Mucosa of stomach (tissue), 1 donor: ENCODE measurements around the gene CDC23.
A peak's percentile ranks its signal among the peaks of the same experiment; 100 is the strongest.

ENCODE experiments used
- H3K27me3 ChIP-seq: one replicate; pipeline ENCODE4 v1.7.0; 2013; ENCODE audit warnings: mild to moderate bottlenecking, low read length; ENCODE audit not compliant: control insufficient read depth, insufficient read depth
- H3K36me3 ChIP-seq: one replicate; pipeline ENCODE4 v1.7.0; 2013; ENCODE audit warnings: low read length; ENCODE audit not compliant: control insufficient read depth, insufficient read depth
- H3K4me1 ChIP-seq: one replicate; pipeline ENCODE4 v1.7.0; 2013; ENCODE audit warnings: mild to moderate bottlenecking, low read length; ENCODE audit not compliant: control insufficient read depth, insufficient read depth
- H3K4me3 ChIP-seq: one replicate; pipeline ENCODE4 v1.7.0; 2013; ENCODE audit warnings: low read length
- H3K9ac ChIP-seq: one replicate; pipeline ENCODE4 v1.7.0; 2013; ENCODE audit warnings: mild to moderate bottlenecking, low read length, moderate library complexity
- H3K9me3 ChIP-seq: one replicate; pipeline ENCODE4 v1.7.0; 2013; ENCODE audit warnings: mild to moderate bottlenecking, low read length, moderate library complexity; ENCODE audit not compliant: control insufficient read depth
- donor health status: Pancreatic carcinoma.

Gene CDC23

DNA sequence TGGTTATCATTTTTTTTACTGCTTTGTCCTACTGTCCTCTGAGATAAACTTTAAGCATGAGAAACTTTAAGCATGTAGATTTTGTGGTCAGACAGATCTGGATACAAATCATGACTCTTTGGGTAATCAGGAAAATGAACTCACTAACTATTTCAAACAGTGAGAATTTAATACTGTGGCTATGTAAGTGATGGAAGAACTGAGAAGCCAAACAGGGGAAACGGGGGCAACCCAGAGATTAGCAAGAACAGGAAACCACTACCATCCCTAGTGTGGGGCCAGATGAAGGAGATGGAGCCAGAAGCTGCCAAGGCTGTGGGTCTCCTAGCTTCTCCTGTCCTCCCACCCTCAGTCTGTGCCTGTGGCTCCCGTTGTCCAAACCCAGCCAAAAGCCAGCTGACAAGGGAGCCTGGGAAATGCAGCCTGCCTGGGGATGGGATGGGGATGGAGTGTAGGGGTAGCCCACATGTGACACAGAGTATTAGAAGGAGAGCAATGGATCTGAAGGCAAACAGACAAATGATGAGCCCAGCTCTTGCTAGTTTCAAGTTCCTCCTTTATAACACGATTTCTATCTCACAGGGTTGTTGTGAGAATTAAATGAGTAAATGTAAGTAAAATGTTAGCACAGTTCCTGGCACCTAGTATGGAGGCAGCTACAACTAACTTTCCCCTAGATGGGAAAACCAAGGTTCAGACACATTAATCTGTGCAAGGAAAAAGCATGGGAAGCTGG lies 27.7 kb upstream of the CDC23 start:
- H3K27me3 ChIP-seq: peaks cover 49% of the 10 kb centered on the region
- H3K9me3 ChIP-seq: no peaks in the 10 kb centered on the region
- no peak overlapping the region for H3K9ac ChIP-seq
- H3K4me3 ChIP-seq: no peak overlapping the region
- peaks cover 10% of the 10 kb centered on the region for H3K4me1 ChIP-seq
- no peaks in the 10 kb centered on the region for H3K36me3 ChIP-seq

DNA sequence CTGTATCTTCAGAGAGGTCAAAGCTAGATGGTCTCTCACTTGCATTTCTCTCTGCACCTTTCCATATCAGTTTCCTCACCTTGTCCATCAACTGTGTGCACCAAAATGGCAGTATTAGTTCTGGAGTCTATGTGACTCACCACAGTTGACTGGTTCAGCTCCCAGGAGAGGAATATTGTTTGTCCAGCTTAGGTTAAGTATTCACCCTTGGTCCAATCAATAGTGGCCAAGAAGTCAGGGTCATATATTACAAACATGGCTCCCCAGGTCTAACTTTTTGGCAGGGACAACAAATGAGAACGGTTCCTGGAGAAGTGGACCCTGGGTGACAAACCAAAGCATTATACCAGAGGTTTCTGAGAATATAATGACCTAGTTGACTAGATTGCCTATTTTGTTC lies 24.9 kb upstream of the CDC23 start:
- Histone ChIP-seq H3K27me3 (peaks cover 41% of the 10 kb centered on the region), H3K4me3 (no peak overlapping the region), H3K9ac (no peak overlapping the region), H3K9me3 (no peaks in the 10 kb centered on the region), H3K36me3 (no peaks in the 10 kb centered on the region), H3K4me1 (peaks cover 10% of the 10 kb centered on the region)

DNA sequence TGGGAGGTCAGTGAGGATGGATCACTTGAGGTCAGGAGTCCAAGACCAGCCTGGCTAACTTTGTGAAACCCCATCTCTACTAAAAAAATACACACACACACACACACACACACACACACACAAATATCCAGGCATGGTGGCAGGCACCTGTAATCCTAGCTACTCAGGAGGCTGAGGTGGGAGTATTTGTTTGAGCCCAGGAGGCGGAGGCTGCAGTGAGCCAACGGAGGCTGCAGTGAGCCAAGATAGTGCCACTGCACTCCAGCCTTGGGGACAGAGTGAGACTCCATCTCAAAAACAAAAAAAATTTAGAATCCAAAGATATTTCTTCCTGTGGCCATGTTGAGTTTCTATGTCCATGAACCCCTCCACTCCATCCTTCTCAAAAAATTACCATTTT lies 21.5 kb upstream of the CDC23 start:
- Histone ChIP-seq H3K4me3 (no peak overlapping the region), H3K27me3 (peaks cover 9% of the 10 kb centered on the region), H3K9me3 (no peaks in the 10 kb centered on the region), H3K9ac (no peak overlapping the region), H3K36me3 (no peaks in the 10 kb centered on the region), H3K4me1 (peaks cover 11% of the 10 kb centered on the region)

DNA sequence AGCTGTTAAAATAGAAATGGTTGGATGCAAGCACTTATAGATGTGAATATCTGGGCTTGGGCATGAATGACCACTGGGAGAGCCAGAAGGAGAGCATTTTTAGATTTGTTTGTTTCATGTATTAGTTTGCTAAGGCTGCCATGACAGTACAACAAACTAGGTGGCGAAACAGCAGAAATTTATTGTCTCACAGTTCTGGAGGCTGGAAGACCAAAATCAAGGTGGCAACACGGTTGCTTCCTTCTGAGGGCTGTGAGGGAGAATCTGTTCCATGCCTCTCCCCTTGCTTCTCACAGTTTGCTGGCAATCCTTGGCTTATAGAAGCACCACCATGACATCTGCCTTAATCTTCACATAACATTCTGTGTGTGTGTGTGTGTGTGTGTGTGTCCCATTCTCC lies 20.2 kb upstream of the CDC23 start:
- Histone ChIP-seq H3K4me1 (peaks cover 11% of the 10 kb centered on the region), H3K9me3 (no peaks in the 10 kb centered on the region), H3K4me3 (no peak overlapping the region), H3K36me3 (no peaks in the 10 kb centered on the region), H3K27me3 (peaks cover 4% of the 10 kb centered on the region), H3K9ac (no peak overlapping the region)

DNA sequence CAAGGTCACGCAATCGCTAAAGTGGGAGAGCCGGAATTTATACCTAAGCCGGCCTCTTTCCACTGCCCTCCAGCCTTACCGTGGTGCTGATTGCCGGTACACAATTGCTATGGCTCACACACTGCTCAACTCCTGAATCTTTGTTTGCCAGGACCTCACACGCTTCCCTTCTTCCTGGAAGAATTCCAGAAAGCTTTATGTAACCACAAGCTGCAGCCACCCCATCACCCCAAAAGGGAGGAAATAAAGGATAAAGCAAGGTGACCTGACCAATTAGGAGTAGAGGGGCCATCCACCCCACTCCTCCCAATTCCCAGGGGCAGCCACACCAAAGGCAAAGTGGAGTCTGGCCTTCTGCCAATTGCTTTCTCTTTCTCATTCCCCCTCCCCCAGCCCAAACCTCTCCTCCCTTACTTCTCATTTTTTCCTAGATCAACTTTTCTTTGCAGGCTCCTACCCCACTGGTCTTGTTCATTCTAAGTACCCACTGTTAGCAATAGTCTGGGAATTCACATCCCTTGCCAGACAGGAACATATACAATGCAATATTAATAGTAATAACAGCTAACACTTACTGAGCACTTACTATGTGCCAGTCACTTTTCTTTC lies 18.0 kb upstream of the CDC23 start:
- peaks cover 4% of the 10 kb centered on the region for H3K27me3 ChIP-seq
- H3K36me3 ChIP-seq: no peaks in the 10 kb centered on the region
- no peak overlapping the region for H3K4me3 ChIP-seq
- H3K9me3 ChIP-seq: no peaks in the 10 kb centered on the region
- H3K9ac ChIP-seq: no peak overlapping the region
- H3K4me1 ChIP-seq: peaks cover 11% of the 10 kb centered on the region

DNA sequence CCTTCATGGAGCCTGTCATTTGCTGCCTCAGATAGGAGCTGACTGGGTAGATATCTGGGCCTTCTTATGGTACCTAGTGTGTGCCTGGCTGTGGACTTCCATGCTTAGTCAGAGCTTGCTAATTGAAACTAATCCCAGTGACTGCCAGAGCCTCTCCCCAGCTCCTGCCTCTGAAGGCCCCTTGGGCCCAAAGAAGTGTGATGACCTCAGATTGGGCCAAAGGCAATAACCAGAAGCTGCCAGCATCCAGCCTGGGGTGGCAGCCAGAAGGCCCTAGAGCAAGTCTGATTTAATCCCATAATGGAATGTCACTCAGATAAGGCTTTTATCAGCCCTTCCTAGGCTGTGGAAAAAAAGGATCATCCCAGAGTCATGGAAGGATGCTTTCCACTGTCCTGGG lies 17.1 kb upstream of the CDC23 start:
- Histone ChIP-seq H3K4me3 (no peak overlapping the region), H3K4me1 (peaks cover 11% of the 10 kb centered on the region), H3K9me3 (no peaks in the 10 kb centered on the region), H3K27me3 (peaks cover 4% of the 10 kb centered on the region), H3K36me3 (no peaks in the 10 kb centered on the region), H3K9ac (no peak overlapping the region)

DNA sequence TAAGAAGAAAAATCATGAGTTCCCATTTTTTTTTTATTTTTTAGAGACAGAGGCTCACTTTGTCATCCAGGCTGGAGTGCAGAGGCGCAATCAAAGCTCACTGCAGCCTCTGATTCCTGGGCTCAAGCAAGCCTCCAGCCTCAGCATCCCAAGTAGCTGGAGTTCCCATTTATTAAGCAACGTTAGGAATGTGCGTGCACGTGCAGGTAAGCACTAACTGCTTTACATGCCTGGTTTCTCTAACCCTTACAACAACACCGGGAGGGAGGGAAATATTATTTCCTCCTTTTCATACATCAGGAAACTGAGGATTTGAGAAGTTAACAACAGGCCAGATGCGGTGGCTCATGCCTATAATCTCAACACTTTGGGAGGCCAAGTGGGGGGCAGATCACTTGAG lies 16.3 kb upstream of the CDC23 start:
- Histone ChIP-seq H3K9ac (no peak overlapping the region), H3K4me3 (no peak overlapping the region), H3K9me3 (no peaks in the 10 kb centered on the region), H3K27me3 (peaks cover 4% of the 10 kb centered on the region), H3K4me1 (peaks cover 11% of the 10 kb centered on the region), H3K36me3 (no peaks in the 10 kb centered on the region)

DNA sequence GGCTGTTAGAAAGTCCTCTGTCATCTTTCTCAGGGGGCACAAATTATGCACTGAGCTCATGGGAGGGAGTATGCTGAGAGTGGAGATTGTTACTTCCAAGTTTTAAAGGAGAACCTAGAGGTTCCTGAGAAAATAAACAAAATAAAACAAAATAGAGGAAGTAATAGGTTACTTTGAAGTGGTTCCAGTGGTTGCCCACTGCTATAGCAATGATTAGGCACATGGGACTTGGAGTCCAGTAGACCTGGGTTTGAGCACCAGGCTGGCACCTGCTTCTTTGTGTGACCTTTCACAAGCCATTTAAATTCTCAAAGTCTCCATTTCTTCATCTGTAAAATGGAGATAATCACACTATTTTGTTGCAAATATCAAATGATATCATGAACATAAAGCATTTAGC lies 13.8 kb upstream of the CDC23 start:
- Histone ChIP-seq H3K9me3 (no peaks in the 10 kb centered on the region), H3K4me1 (peaks cover 11% of the 10 kb centered on the region), H3K4me3 (no peak overlapping the region), H3K9ac (no peak overlapping the region), H3K36me3 (no peaks in the 10 kb centered on the region), H3K27me3 (no peaks in the 10 kb centered on the region)

DNA sequence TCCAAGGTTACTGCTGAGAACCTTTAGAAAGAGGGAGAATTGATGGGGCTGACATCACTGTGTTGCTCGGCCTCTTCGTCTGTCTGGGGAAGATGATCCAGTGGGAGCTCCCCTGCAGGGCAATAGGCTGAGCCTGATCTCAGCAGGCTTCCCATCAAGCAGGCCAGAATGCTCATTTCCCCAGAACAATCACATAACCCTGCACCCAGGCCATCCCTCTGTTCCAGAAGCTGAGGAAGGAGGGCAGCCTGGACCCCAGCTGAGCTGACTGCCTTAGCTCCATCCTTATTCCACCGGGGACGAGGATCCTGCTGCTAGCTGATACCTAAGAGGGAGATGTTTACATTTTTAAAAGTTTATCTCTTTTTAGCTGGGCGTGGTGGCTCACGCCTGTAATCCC lies 11.6 kb upstream of the CDC23 start:
- Histone ChIP-seq H3K36me3 (no peaks in the 10 kb centered on the region), H3K9ac (no peak overlapping the region), H3K4me3 (no peak overlapping the region), H3K27me3 (no peaks in the 10 kb centered on the region), H3K9me3 (no peaks in the 10 kb centered on the region), H3K4me1 (no peaks in the 10 kb centered on the region)

DNA sequence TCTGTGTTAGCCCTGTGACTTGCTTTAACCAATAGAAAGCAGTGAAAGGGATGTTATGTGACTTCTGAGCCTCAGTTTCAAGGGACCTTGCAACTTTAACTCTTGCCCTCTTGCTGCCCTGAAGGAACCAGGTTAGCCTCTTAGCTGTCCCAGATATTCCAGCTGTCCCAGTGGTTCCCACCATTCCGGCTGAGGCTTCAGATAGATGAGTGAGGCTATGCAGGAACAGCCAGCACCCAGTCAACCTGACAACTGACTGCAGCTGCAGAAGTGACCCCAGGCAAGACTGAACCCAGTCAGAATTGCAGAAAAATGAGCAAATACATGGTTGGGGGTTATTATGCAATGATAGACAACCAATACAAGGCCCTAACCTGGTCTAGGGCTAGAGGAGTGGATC lies 10.4 kb upstream of the CDC23 start:
- Histone ChIP-seq H3K9me3 (no peaks in the 10 kb centered on the region), H3K36me3 (no peaks in the 10 kb centered on the region), H3K4me3 (no peak overlapping the region), H3K9ac (no peak overlapping the region), H3K4me1 (no peaks in the 10 kb centered on the region), H3K27me3 (no peaks in the 10 kb centered on the region)

DNA sequence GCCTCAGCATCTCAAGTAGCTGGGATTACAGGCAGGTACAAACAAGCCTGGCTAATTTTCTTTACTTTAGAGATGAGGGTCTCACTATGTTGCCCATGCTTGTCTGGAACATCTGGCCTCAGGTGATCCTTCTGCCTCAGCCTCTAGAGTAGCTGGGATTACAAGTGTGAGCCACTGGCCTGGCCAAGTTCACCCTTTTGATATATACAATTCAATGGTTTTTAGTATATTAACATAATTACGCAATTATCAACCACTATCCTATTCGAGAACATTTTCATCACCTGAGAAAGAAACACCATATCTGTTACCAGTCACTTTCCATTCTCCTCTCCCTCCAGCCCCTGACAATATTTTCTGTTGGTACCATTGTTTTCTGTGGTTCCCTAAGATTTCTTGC lies 3.7 kb upstream of the CDC23 start:
- H3K36me3 ChIP-seq: no peaks in the 10 kb centered on the region
- H3K9ac ChIP-seq: no peak overlapping the region
- H3K4me1 ChIP-seq: peaks cover 13% of the 10 kb centered on the region
- no peak overlapping the region for H3K4me3 ChIP-seq
- no peaks in the 10 kb centered on the region for H3K27me3 ChIP-seq
- no peaks in the 10 kb centered on the region for H3K9me3 ChIP-seq

DNA sequence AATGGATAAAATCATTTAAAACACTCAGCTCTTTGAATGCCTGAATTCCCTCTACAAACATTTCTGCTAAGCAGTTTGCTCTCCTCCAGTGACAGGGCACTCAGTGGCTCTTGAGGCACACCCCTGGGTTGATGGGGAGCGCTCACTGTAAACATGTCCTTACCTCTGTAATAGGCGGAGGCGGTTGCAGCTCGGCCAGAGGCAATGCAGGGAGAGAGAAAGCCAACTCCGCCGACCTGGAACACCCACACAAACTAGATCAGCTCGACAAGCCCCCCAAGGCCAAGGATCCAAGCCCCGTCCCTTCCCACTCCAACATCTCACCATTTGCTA lies 329 bp downstream of the CDC23 start:
- peak overlapping the region; percentile 89 for H3K4me3 ChIP-seq
- H3K27me3 ChIP-seq: no peaks in the 10 kb centered on the region
- no peaks in the 10 kb centered on the region for H3K36me3 ChIP-seq

DNA sequence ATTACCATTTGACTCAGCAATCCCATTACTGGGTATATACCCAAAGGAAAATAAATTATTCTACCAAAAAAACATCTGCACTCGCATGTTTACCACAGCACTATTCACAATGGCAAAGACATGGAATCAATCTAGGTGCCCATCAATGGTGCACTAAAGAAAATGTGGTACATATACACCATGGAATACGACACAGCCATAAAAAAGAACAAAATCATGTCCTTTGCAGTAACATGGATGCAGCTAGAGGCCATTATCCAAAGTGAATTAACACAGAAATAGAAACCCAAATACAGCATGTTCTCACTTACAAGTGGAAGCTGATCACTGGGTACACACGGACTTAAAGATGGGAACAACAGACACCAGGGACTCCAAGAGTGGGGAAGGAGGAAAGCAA lies 2.1 kb downstream of the CDC23 start:
- H3K27me3 ChIP-seq: no peaks in the 10 kb centered on the region
- no peak overlapping the region for H3K9ac ChIP-seq
- H3K4me3 ChIP-seq: no peak overlapping the region
- no peaks in the 10 kb centered on the region for H3K36me3 ChIP-seq
- H3K9me3 ChIP-seq: no peaks in the 10 kb centered on the region
- peaks cover 13% of the 10 kb centered on the region for H3K4me1 ChIP-seq

More for the DNA sequence above, 329 bp downstream of the CDC23 start:
- Histone ChIP-seq H3K4me1 (peaks cover 13% of the 10 kb centered on the region), H3K9ac (peak overlapping the region; percentile 96), H3K9me3 (no peaks in the 10 kb centered on the region)
